Tibial nerve (tissue), 3 donors: ENCODE results near the gene LYRM4.

Source experiments
- CTCF ChIP-seq, 5 experiments: fragments of 200-600 bp in 3 of 5; fragments of 450-650 bp in 2 of 5; sonication (generic) in 3 of 5; IDR thresholded peaks; one replicate each; pipeline ENCODE4 v1.5.1; 2016 to 2019; ENCODE audit warnings: antibody characterized with exemption in 5 of 5, mild to moderate bottlenecking in 3 of 5, moderate library complexity in 2 of 5
- POLR2A ChIP-seq, 2 donors: fragments of 450-650 bp; IDR thresholded peaks; one replicate each; pipeline ENCODE4 v1.6.1; 2017; ENCODE audit warnings: antibody characterized with exemption in 2 of 2, mild to moderate bottlenecking in 2 of 2, moderate library complexity in 2 of 2

GRCh38 chr6:5290500-5290899 lies 29.8 kb upstream of the LYRM4 start:
- TF ChIP-seq CTCF (IDR thresholded peaks at IDR 0.05) (no peak), POLR2A (IDR thresholded peaks at IDR 0.05) (no peak)
